Loucy (cell line): ENCODE data around the gene STOX2.

Experiments
- H2AFZ ChIP-seq: fragments of 200-600 bp; sonication (generic); 2 replicates; pipeline ENCODE4 v1.6.0; 2016; ENCODE audit warnings: antibody characterized with exemption, mild to moderate bottlenecking, low read length, moderate library complexity
- H3F3A ChIP-seq: fragments of 200-600 bp; 2 replicates; pipeline ENCODE4 v1.6.0; 2016; ENCODE audit warnings: antibody characterized with exemption, low read depth, mild to moderate bottlenecking
- H3K27me3 ChIP-seq: fragments of 200-600 bp; sonication (generic); 2 replicates; pipeline ENCODE4 v1.6.1; 2014; ENCODE audit warnings: low read length, mild to moderate bottlenecking; ENCODE audit not compliant: insufficient read depth, poor library complexity, severe bottlenecking
- H3K36me3 ChIP-seq: fragments of 200-600 bp; sonication (generic); 2 replicates; pipeline ENCODE4 v1.6.1; 2016; ENCODE audit warnings: low read length; ENCODE audit not compliant: insufficient read depth
- H3K4me1 ChIP-seq: fragments of 200-600 bp; sonication (generic); 2 replicates; pipeline ENCODE4 v1.5.1; 2014; ENCODE audit warnings: low read length, mild to moderate bottlenecking; ENCODE audit not compliant: insufficient read depth, poor library complexity, severe bottlenecking
- H3K4me2 ChIP-seq: fragments of 200-600 bp; sonication (generic); 2 replicates; pipeline ENCODE4 v1.6.0; 2014; ENCODE audit warnings: antibody characterized with exemption, low read length, low read depth, mild to moderate bottlenecking; ENCODE audit not compliant: poor library complexity, severe bottlenecking
- H3K4me3 ChIP-seq: fragments of 200-600 bp; sonication (generic); 2 replicates; pipeline ENCODE4 v1.5.1; 2014; ENCODE audit warnings: low read length, mild to moderate bottlenecking, mixed read lengths; ENCODE audit not compliant: poor library complexity, severe bottlenecking
- H3K79me2 ChIP-seq: fragments of 200-600 bp; sonication (generic); 2 replicates; pipeline ENCODE4 v1.6.1; 2014; ENCODE audit warnings: low read length; ENCODE audit not compliant: insufficient read depth
- H3K9ac ChIP-seq: fragments of 200-600 bp; sonication (generic); 2 replicates; pipeline ENCODE4 v1.6.0; 2014; ENCODE audit warnings: mild to moderate bottlenecking, low read depth, low read length, moderate library complexity; ENCODE audit not compliant: poor library complexity, severe bottlenecking
- H3K9me2 ChIP-seq: fragments of 200-600 bp; sonication (generic); replicated peaks from 2 replicates; pipeline ENCODE4 v1.6.1; 2016; ENCODE audit warnings: low read depth, low read length, mixed read lengths
- H3K9me3 ChIP-seq: fragments of 200-600 bp; sonication (generic); 2 replicates; pipeline ENCODE4 v1.6.1; 2014; ENCODE audit warnings: mild to moderate bottlenecking, antibody characterized with exemption, low read length, low read depth; ENCODE audit not compliant: insufficient read depth
- H4K20me1 ChIP-seq: fragments of 200-600 bp; sonication (generic); 2 replicates; pipeline ENCODE4 v1.6.0; 2014; ENCODE audit warnings: antibody characterized with exemption, low read length, mild to moderate bottlenecking; ENCODE audit not compliant: insufficient read depth, poor library complexity, severe bottlenecking
- CTCF ChIP-seq: fragments of 200-600 bp; sonication (generic); conservative IDR thresholded peaks from 2 replicates; pipeline ENCODE4 v1.5.1; 2014; ENCODE audit warnings: mild to moderate bottlenecking, antibody characterized with exemption, low read length
- EZH2phosphoT487 ChIP-seq: fragments of 200-600 bp; IDR thresholded peaks from 2 replicates; pipeline ENCODE4 v1.6.1; 2018; ENCODE audit warnings: antibody characterized with exemption, mild to moderate bottlenecking, moderate library complexity, borderline replicate concordance

Gene STOX2

DNA sequence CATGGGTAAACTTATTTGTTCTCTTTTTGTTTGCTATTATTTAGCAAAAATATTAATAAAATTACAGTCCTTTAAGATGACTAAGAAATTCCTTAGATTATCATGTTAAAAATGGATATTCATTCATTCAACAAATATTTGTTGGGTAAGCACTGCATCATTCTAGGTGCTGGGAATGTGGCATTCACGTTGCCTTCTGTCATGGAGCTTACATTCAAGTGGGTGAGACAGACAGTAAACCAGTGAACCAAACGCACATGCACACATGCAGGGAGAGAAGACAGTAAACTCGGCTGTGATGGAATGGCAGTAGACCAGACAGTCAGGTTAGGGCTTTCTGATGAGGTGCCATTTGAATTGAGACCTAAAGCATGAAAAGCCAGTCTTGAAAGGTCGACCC lies 91.8 kb downstream of the STOX2 start:
- Histone ChIP-seq H3K4me1 (no peaks in the 10 kb centered on the region), H3K27me3 (no peaks in the 10 kb centered on the region), H3K9ac (no peak overlapping the region), H3K4me3 (no peak overlapping the region), H3K9me3 (no peaks in the 10 kb centered on the region), H3K79me2 (no peaks in the 10 kb centered on the region), H3K9me2 (no peaks in the 10 kb centered on the region), H3K4me2 (no peak overlapping the region), H3K36me3 (no peaks in the 10 kb centered on the region), H4K20me1 (no peaks in the 10 kb centered on the region), H2AFZ (no peak overlapping the region), H3F3A (no peaks in the 10 kb centered on the region)
- TF ChIP-seq EZH2phosphoT487, result no peak
- no peak for TF ChIP-seq CTCF

DNA sequence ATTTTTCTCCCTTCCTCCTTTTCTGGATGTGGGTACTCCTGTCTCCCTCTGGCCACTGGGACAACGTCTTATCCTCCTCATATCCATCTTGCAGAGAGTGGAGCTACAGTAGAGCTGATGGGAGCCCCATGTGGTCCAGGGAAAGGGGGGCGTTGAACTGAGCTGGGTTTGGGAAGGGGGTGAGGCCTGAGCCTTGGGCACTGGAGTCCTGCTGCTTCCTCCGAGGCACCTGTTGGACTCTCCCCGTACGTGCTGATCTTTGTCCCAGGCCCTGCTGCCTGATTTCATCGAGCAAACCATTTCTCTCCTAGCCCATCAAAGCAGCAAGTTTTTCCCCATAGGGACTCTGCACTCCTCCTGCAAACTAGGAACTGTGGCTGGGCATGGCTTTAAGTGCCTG lies 94.3 kb downstream of the STOX2 start:
- Histone ChIP-seq H2AFZ (no peak overlapping the region), H4K20me1 (no peaks in the 10 kb centered on the region), H3F3A (no peaks in the 10 kb centered on the region), H3K9me3 (no peaks in the 10 kb centered on the region), H3K4me3 (no peak overlapping the region), H3K4me1 (no peaks in the 10 kb centered on the region), H3K36me3 (no peaks in the 10 kb centered on the region), H3K9ac (no peak overlapping the region), H3K9me2 (no peaks in the 10 kb centered on the region), H3K27me3 (no peaks in the 10 kb centered on the region), H3K4me2 (no peak overlapping the region), H3K79me2 (no peaks in the 10 kb centered on the region)
- TF ChIP-seq EZH2phosphoT487 (no peak), CTCF (no peak)

DNA sequence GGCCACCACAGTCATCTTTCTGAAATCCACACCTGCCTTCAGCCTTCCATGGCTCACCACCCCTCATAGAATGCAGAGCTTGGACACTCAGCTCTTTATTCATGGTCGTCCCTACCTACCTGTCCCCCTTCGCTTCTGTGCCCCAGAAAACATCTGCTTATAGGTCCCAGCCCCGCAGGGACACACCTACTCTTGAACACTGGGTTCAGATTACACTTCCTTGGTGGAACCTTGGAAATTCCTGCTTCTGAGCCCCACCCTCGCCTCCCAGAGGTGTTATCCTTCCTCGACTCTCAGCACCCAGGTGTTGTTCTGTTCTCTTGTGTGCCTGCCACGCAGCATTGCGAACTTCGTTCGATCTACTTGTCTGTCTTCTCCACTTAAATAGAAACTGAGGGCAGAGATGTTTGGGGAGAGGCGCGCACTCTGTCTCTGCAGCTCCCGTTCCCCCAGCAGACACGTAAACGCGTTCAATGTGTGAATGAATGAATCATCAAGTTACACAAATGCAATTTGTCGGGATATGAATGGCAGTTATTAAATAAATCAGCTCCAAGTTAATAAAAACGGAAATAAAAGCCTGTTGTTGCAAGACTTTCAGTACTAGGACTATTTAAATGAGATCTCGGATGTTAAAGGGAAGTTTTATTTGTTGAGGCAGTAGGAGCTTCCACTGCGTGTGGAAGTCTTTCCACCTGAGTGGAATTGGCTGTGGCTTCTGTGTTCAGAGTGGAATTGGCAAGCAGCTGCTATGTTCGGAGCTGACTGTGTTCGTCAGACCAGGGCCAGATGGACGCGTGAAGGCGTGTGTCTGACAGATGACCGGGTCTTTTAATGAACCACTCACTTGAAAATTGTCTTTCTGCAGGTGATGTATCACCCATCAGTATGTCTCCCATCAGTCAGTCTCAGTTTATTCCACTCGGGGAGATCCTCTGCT lies 95.6 kb downstream of the STOX2 start:
- Histone ChIP-seq H3K4me2 (no peak overlapping the region), H3K9me3 (no peaks in the 10 kb centered on the region), H2AFZ (no peak overlapping the region), H3K4me1 (no peaks in the 10 kb centered on the region), H3K9ac (no peak overlapping the region), H3K27me3 (no peaks in the 10 kb centered on the region), H3K36me3 (no peaks in the 10 kb centered on the region), H3K4me3 (no peak overlapping the region), H4K20me1 (no peaks in the 10 kb centered on the region), H3F3A (no peaks in the 10 kb centered on the region), H3K9me2 (no peaks in the 10 kb centered on the region), H3K79me2 (no peaks in the 10 kb centered on the region)
- TF ChIP-seq CTCF (no peak), EZH2phosphoT487 (no peak)
